Large intestine (tissue), 3 donors: ENCODE data around the gene CBLN1. TPM values are rescaled to one million over a fixed set of nuclear protein-coding genes. Genes with fewer than 3 reads are reported as not detected.

Experiments used
- DNase-seq, 2 donors: peaks; one replicate each; pipeline versions ENCODE4 v3.0.0 to v3.0.0-alpha.2; 2013
- H3K27ac ChIP-seq: one replicate; pipeline ENCODE4 v1.5.1; 2013; ENCODE audit warnings: low read length
- H3K27me3 ChIP-seq: 2 replicates; pipeline ENCODE4 v1.6.1; 2013; ENCODE audit warnings: low read length; ENCODE audit not compliant: control insufficient read depth, insufficient read depth
- H3K36me3 ChIP-seq: 2 replicates; pipeline ENCODE4 v1.6.1; 2013; ENCODE audit warnings: low read length; ENCODE audit not compliant: control insufficient read depth, insufficient read depth
- H3K4me1 ChIP-seq: one replicate; pipeline ENCODE4 v1.6.1; 2013; ENCODE audit warnings: low read length; ENCODE audit not compliant: control insufficient read depth, insufficient read depth
- H3K4me3 ChIP-seq: one replicate; pipeline ENCODE4 v1.5.1; 2013; ENCODE audit warnings: low read length
- H3K9me3 ChIP-seq: one replicate; pipeline ENCODE4 v1.6.1; 2013; ENCODE audit warnings: mild to moderate bottlenecking, low read depth, low read length, moderate library complexity; ENCODE audit not compliant: control insufficient read depth
- WGBS: methylation state at CpG from one replicate; pipeline ENCODE4 v1.1.5; 2013; ENCODE audit warnings: low lambda C conversion rate; ENCODE audit not compliant: insufficient coverage; 5-methylcytosine and 5-hydroxymethylcytosine counted together
- polyA plus RNA-seq: library from polyadenylated mRNA; unstranded; fragments of 120-200 nt; gene quantifications from one replicate; pipeline ENCODE4 v1.2.1, GENCODE V29; 2013

CBLN1 gene
- polyA plus RNA-seq, 1 donor: 1.8 TPM

GRCh38 chr16:49292413-49292812, 10.8 kb upstream of the CBLN1 start:
- DNase-seq: no peak
- H3K9me3 ChIP-seq: no peaks in the 10 kb centered on the region
- peaks cover 6% of the 10 kb centered on the region for H3K27me3 ChIP-seq
- 100% methylated on average over 1 of the region's 2 CpGs for WGBS
- H3K36me3 ChIP-seq: no peaks in the 10 kb centered on the region
- H3K4me1 ChIP-seq: no peaks in the 10 kb centered on the region
- no peak overlapping the region for H3K4me3 ChIP-seq
- no peak overlapping the region for H3K27ac ChIP-seq

- no peak for DNase-seq
- H3K4me1 ChIP-seq: peaks cover 10% of the 10 kb centered on the region
- no peak overlapping the region for H3K27ac ChIP-seq
- H3K27me3 ChIP-seq: peaks cover 33% of the 10 kb centered on the region
- H3K4me3 ChIP-seq: no peak overlapping the region
- H3K36me3 ChIP-seq: no peaks in the 10 kb centered on the region
- WGBS: no CpG with 5 or more reads among the region's 3 CpGs
- no peaks in the 10 kb centered on the region for H3K9me3 ChIP-seq
Observed at GRCh38 chr16:49287572-49287971, 5.9 kb upstream of the CBLN1 start.

- H3K4me1 ChIP-seq: peaks cover 12% of the 10 kb centered on the region
- peaks cover 49% of the 10 kb centered on the region for H3K27me3 ChIP-seq
- no peak for DNase-seq
- H3K4me3 ChIP-seq: no peak overlapping the region
- no peaks in the 10 kb centered on the region for H3K36me3 ChIP-seq
- peaks cover 2% of the 10 kb centered on the region for H3K9me3 ChIP-seq
- H3K27ac ChIP-seq: no peak overlapping the region
- WGBS: 100% methylated on average over 1 of the region's 4 CpGs
Observed at GRCh38 chr16:49284962-49285361, 3.3 kb upstream of the CBLN1 start.

- H3K9me3 ChIP-seq: peaks cover 3% of the 10 kb centered on the region
- H3K27me3 ChIP-seq: peaks cover 60% of the 10 kb centered on the region
- no peak for DNase-seq
- no CpG with 5 or more reads among the region's 25 CpGs for WGBS
- no peak overlapping the region for H3K27ac ChIP-seq
- no peak overlapping the region for H3K4me3 ChIP-seq
- no peaks in the 10 kb centered on the region for H3K36me3 ChIP-seq
- H3K4me1 ChIP-seq: peaks cover 22% of the 10 kb centered on the region
Observed at GRCh38 chr16:49283376-49284049, 1.9 kb upstream of the CBLN1 start.

GRCh38 chr16:49282690-49283375, 1.2 kb upstream of the CBLN1 start:
- DNase-seq: peak in 1 of 2 donors; percentile 32

GRCh38 chr16:49281843-49282642, 405 bp upstream of the CBLN1 start:
- H3K36me3 ChIP-seq: no peaks in the 10 kb centered on the region
- peaks cover 6% of the 10 kb centered on the region for H3K9me3 ChIP-seq
- WGBS: no CpG with 5 or more reads among the region's 124 CpGs
- peak; percentile 94 to 96 for DNase-seq
- peaks cover 22% of the 10 kb centered on the region for H3K4me1 ChIP-seq
- peak overlapping the region; percentile 70 for H3K27ac ChIP-seq
- H3K4me3 ChIP-seq: peak overlapping the region; percentile 39
- H3K27me3 ChIP-seq: peaks cover 72% of the 10 kb centered on the region

More at GRCh38 chr16:49282690-49283375, 1.2 kb upstream of the CBLN1 start:
- peaks cover 22% of the 10 kb centered on the region for H3K4me1 ChIP-seq
- peak overlapping the region; percentile 39 for H3K4me3 ChIP-seq
- peaks cover 65% of the 10 kb centered on the region for H3K27me3 ChIP-seq
- H3K36me3 ChIP-seq: no peaks in the 10 kb centered on the region
- no CpG with 5 or more reads among the region's 49 CpGs for WGBS
- peaks cover 3% of the 10 kb centered on the region for H3K9me3 ChIP-seq
- H3K27ac ChIP-seq: no peak overlapping the region

- Histone ChIP-seq H3K27me3 (peaks cover 83% of the 10 kb centered on the region), H3K9me3 (peaks cover 6% of the 10 kb centered on the region), H3K4me1 (peaks cover 22% of the 10 kb centered on the region), H3K27ac (no peak overlapping the region), H3K4me3 (no peak overlapping the region), H3K36me3 (no peaks in the 10 kb centered on the region)
- 0% methylated on average over 2 of the region's 37 CpGs for WGBS
- DNase-seq: no peak
Observed at GRCh38 chr16:49280841-49281371, 732 bp downstream of the CBLN1 start.

- Histone ChIP-seq H3K4me1 (peaks cover 25% of the 10 kb centered on the region), H3K27me3 (peaks cover 88% of the 10 kb centered on the region), H3K36me3 (no peaks in the 10 kb centered on the region), H3K9me3 (peaks cover 6% of the 10 kb centered on the region), H3K4me3 (no peak overlapping the region), H3K27ac (no peak overlapping the region)
- peak in 1 of 2 donors; percentile 51 for DNase-seq
- no CpG with 5 or more reads among the region's 39 CpGs for WGBS
Observed at GRCh38 chr16:49280105-49280741, 1.4 kb downstream of the CBLN1 start.

GRCh38 chr16:49278944-49279725, 2.5 kb downstream of the CBLN1 start:
- H3K9me3 ChIP-seq: peaks cover 6% of the 10 kb centered on the region
- peaks cover 25% of the 10 kb centered on the region for H3K4me1 ChIP-seq
- H3K36me3 ChIP-seq: no peaks in the 10 kb centered on the region
- peak in 1 of 2 donors; percentile 29 for DNase-seq
- WGBS: no CpG with 5 or more reads among the region's 29 CpGs
- no peak overlapping the region for H3K4me3 ChIP-seq
- no peak overlapping the region for H3K27ac ChIP-seq
- H3K27me3 ChIP-seq: peaks cover 89% of the 10 kb centered on the region
